GM20431 (cell line): ENCODE data around the gene VRTN.
"Not testable (repeated sequence)": the region's sequence is repeated elsewhere in the genome, so short reads cannot be mapped to it uniquely, and the experiment has no call there.

Experiments
- in situ Hi-C: fragments of 300-500 bp; cut with MseI, MboI; formaldehyde crosslinking; loops from one replicate; pipeline ENCODE4 v1.15.0; 2020; ENCODE audit warnings: low sequenced_read_pairs; ENCODE audit not compliant: unreplicated experiment

The VRTN gene, protein sequence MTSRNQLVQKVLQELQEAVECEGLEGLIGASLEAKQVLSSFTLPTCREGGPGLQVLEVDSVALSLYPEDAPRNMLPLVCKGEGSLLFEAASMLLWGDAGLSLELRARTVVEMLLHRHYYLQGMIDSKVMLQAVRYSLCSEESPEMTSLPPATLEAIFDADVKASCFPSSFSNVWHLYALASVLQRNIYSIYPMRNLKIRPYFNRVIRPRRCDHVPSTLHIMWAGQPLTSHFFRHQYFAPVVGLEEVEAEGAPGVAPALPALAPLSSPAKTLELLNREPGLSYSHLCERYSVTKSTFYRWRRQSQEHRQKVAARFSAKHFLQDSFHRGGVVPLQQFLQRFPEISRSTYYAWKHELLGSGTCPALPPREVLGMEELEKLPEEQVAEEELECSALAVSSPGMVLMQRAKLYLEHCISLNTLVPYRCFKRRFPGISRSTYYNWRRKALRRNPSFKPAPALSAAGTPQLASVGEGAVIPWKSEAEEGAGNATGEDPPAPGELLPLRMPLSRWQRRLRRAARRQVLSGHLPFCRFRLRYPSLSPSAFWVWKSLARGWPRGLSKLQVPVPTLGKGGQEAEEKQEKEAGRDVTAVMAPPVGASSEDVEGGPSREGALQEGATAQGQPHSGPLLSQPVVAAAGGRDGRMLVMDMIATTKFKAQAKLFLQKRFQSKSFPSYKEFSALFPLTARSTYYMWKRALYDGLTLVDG

GRCh38 chr14:74348241-74348734 lies at the start of gene VRTN:
VRTN (plus strand) TSS chr14:74348471; CDS start chr14:74356784, 8,313 bp downstream.
- in situ Hi-C loops: no loop called here

GRCh38 chr14:74299061-74299545 lies 49.2 kb upstream of the VRTN start:
- in situ Hi-C loops: no loop called here

GRCh38 chr14:74301594-74302151 lies 46.6 kb upstream of the VRTN start:
- in situ Hi-C loops: no loop called here

- in situ Hi-C loops: no loop called here
Observed at GRCh38 chr14:74302152-74302628, 46.1 kb upstream of the VRTN start.

DNA sequence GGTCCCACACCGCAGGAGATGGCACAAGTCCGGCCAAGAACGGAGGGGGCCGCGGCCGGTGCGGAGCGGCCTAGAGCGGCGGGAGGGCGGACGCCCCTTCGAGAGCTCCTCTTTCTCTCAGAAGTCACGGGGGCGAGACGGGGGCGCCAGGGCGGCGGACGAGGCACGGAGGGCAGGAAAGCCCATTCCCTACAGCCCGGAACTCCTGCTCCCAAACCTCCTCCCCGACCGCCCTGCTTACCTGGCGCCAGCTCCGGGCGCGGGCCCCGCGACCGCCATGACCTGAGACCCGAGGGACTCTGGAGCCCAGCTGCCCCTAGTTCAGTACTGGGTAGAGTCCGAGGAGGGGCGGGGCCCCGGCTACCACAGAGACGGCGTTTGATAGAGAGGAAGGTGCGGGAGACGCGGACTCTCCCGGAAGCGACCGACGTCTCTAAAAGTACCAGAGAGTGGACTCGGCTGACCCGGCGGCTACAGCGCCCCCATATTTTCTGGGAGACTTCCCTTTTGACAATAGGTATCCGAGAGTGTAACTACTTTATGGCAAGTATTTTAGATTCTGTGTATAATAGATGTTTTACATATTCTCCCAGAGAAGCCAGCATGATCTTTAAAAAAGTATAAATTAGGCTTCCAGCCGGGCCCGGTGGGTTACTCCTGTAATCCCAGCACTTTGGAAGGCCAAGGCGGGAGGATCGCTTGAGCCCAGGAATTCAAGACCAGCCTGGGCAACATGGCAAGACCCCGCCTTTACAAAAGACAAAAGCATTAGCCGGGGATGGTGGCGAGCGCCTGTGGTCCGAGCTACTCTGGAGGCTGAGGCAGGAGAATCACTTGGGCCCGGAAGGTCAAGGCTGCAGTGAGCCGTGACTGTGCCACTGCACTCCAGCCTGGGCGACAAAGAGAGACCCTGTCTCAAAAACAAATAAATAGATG lies 45.4 kb upstream of the VRTN start, which contains the start of gene ABCD4:
TSS of gene ABCD4 (minus strand) at position 301 of the 936 bp plus-strand sequence. CDS start at position 279, 22 bp downstream.
- in situ Hi-C loops: no loop called here

GRCh38 chr14:74308695-74309094 lies 39.6 kb upstream of the VRTN start:
- in situ Hi-C loops: no loop called here

DNA sequence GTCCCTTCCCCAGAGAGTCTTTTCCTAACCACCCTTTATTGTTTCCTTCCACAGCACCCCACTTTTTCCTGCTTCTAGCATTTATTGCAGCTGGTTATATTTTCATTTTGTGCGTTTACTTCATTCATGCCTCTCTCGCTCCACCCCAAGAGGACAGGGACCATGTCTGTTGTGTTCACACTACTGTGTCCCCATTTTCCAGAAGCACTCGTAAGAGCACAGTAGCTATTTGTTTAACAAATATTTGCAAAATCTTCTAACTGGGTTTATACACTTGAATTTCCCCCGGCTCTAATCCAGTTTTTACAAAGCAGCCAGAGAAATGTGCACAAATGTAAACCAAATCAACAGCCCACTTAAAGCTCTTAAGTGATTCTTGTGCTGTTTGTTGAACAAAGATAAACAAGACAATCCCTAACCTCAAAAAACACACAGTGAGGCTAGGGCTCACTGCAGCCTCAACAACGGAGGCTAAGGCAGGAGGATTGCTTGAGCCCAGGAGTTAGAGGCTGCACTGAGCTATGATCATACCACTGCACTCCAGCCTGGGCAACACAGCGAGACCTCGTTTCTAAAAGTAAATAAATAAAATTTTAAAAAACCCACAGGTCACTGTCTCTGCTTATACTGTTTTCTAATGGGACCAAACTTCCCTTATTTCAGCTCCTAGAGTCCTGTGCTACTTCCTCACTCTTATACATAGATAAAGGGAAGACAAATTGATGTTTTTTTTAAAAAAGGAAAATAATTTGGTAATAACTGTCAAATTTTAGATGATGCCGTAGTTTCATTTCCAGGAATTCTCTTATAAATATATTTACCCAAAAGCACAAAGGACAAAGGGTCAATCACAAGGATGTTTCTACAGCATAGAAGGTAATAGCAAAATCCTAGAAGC lies 38.9 kb upstream of the VRTN start:
- in situ Hi-C loops: no loop called here

DNA sequence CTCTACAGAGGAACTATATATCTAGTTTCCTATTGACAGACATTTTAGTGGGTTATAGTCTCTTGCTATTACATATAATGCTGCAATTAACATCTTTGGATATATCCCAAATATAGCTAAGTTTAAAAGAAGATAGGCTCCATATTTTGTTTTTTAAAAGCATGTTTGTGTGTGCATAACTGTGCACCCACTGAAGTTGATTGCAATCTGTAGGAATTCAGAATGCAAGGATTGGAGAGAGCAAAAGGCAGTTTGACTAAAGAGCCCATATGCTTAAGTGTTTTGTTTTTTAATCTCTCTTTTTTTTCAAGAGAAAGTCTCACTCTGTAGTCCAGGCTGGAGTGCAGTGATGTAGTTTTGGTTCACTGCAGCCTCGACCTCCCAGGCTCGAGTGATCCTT lies 36.1 kb upstream of the VRTN start:
- in situ Hi-C loops: no loop called here

GRCh38 chr14:74313601-74314000 lies 34.7 kb upstream of the VRTN start:
- in situ Hi-C loops: no loop called here

DNA sequence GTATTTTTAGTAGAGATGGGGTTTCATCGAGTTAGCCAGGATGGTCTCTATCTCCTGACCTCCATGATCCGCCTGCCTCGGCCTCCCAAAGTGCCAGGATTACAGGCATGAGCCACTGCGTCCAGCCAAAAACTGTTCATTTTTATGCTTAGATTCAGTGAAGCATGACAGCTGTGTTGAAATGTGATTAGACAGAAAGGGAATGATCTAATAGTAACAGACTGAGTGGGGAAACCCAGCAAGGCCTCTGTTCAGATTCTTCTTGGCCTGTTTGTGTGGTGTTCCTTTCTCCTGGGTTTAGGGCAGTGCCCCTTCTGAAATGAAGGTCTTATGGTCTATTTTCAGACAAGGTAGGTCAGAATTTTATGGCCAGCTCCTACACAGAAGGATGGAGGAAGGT lies 33.7 kb upstream of the VRTN start:
- in situ Hi-C loops: no loop called here

GRCh38 chr14:74324931-74325361 lies 23.3 kb upstream of the VRTN start:
- in situ Hi-C loops: no loop called here

- in situ Hi-C loops: no loop called here
Observed at GRCh38 chr14:74325446-74325845, 22.8 kb upstream of the VRTN start.

DNA sequence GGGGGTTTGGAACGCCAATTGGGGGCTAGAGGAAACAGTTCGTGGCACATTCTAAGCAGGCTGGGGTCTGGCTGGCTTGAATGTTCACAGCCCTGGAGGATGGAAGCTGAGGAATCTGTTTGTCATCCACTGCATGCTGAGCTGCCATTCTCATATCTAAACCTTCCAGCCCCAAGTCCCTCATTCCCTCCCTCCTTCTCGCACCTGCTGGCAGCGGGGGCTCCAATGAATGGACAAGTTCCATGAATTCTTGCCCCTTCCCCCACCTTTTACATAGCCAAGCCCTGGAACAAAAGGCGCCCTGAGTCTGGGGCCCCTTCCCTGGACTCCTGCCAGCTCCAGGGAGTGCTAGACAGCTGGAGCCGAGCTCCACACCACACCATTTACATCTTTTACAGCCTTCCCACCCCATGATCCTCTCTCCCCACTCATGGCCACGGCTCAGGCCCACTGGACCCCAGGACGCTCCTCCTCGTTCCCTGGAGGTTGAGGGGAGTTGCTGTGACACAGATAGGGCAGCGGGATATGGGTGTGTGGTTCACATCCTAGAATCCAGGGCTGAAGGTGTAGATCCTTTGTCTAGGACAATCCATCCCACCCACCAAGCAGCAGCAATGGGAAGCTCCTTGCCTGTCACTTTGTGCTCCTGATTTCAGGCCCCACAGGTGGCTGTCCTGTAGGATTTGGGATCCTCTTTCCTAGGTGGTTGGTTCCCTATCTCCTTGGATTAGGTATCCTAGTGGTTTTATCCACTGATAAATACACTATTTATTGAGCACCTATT lies 21.7 kb upstream of the VRTN start:
- in situ Hi-C loops: no loop called here

- in situ Hi-C loops: not testable (repeated sequence)
Observed at GRCh38 chr14:74329950-74330552, 18.2 kb upstream of the VRTN start.

DNA sequence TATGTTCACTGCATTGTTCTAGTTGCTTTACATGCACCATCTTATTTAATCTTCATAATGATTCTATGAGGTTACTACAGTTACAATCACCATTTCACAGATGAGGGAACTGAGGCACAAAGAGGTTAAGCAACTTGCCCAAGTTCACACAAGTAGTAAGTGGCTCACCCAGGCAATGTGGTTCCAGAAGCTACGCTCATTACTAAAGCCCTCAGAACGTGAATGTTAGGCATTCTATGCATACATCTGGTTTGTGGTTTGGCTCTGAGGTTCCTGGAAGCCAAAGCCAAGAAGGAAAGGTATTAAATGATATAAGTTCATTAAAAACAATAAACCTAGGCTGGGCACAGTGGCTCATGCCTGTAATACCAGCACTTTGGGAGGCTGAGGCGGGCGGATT lies 14.4 kb upstream of the VRTN start:
- in situ Hi-C loops: no loop called here

- in situ Hi-C loops: no loop called here
Observed at GRCh38 chr14:74346341-74346740, 1.9 kb upstream of the VRTN start.

- in situ Hi-C loops: no loop called here
Observed at GRCh38 chr14:74347097-74347794, 1.0 kb upstream of the VRTN start.
